Breast epithelium (tissue), 3 donors: ENCODE measurements around the gene PHKG2.

ENCODE experiments used
- POLR2AphosphoS5 ChIP-seq, 3 donors: sonication (generic); formaldehyde crosslinking; IDR thresholded peaks; one replicate each; pipeline ENCODE4 v1.6.1; 2017; ENCODE audit warnings: antibody characterized with exemption in 3 of 3
- TF ChIP-seq, protein P1 (sequence below), 3 donors: fragments of 450-650 bp; IDR thresholded peaks; one replicate each; pipeline ENCODE4 v1.5.1; 2016 to 2017; ENCODE audit warnings: antibody characterized with exemption in 3 of 3, mild to moderate bottlenecking in 3 of 3, moderate library complexity in 3 of 3

DNA sequence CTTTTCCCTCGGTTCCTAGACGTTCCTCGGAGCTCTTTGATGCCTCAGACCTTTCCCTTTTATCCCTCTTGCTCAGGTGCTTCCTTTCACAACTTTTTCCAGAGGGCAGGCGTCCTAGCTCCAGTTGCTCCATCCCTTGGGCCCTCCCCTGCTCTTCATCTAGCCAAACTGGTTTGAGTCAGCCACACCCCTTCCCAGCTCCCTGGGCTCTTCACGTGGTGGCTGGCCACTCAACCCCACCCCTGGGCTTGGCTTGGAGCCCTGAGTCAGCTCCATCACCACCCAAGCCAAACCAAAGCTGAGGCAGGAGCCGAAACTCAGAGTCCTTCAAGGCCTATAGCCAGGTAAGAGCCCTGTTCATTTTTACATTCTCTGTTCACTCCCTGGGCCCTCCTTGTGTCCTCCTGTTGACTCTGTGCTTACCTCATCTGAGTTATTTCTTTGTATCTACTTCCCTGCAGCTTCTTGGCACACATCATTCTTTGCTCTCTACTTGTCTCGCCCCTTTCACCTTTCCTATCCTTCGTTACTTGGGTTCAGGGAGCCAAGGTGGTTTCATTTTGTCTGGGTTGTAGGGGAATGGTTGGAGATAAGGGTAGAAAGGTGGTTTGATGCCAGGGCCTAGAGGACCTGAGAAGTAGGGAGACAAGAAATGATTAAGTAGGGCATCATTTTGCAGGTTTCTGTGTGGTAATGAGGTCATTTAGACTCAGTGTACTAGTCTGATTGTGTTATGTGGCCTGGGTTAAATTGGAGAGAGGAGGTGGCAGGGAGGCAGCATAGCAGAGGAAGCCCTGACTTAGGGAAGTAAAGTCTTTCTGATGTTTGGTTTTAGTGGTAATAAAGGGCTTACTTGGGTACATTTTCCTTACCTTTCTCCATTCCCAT lies 7.6 kb upstream of the PHKG2 start:
- TF ChIP-seq, protein P1, sequence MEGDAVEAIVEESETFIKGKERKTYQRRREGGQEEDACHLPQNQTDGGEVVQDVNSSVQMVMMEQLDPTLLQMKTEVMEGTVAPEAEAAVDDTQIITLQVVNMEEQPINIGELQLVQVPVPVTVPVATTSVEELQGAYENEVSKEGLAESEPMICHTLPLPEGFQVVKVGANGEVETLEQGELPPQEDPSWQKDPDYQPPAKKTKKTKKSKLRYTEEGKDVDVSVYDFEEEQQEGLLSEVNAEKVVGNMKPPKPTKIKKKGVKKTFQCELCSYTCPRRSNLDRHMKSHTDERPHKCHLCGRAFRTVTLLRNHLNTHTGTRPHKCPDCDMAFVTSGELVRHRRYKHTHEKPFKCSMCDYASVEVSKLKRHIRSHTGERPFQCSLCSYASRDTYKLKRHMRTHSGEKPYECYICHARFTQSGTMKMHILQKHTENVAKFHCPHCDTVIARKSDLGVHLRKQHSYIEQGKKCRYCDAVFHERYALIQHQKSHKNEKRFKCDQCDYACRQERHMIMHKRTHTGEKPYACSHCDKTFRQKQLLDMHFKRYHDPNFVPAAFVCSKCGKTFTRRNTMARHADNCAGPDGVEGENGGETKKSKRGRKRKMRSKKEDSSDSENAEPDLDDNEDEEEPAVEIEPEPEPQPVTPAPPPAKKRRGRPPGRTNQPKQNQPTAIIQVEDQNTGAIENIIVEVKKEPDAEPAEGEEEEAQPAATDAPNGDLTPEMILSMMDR (IDR thresholded peaks at IDR 0.05), result no peak
- TF ChIP-seq POLR2AphosphoS5 (IDR thresholded peaks at IDR 0.05), result peak; percentile 48 to 80 (median 72)
